HG03045 (cell line): ENCODE data around the gene MTURN.
"Not testable (repeated sequence)": the region's sequence is repeated elsewhere in the genome, so short reads cannot be mapped to it uniquely, and the experiment has no call there.

Source experiments
- ATAC-seq: cut with Tn5 transposase; IDR thresholded peaks from one replicate; pipeline ENCODE4 v1.9.1; 2021; ENCODE audit warnings: mild to moderate bottlenecking, moderate library complexity; ENCODE audit not compliant: unreplicated experiment

MTURN gene

GRCh38 chr7:30134611-30135300 is at the start of gene MTURN:
TSS of gene MTURN (plus strand) at chr7:30134986. CDS start at chr7:30135137, 151 bp downstream.
- peak; percentile 87 for ATAC-seq

GRCh38 chr7:30086529-30086928 is 48.3 kb upstream of the MTURN start:
- no peak for ATAC-seq

- ATAC-seq, result no peak
These were observed 47.4 kb upstream of the MTURN start for GRCh38 chr7:30087371-30087770.

- ATAC-seq, result no peak
These were observed 46.4 kb upstream of the MTURN start for GRCh38 chr7:30088362-30088761.

- ATAC-seq, result no peak
These were observed 44.7 kb upstream of the MTURN start for GRCh38 chr7:30090111-30090510.

- ATAC-seq, result no peak
These were observed 43.3 kb upstream of the MTURN start for GRCh38 chr7:30091491-30091912.

GRCh38 chr7:30091987-30092386 is 42.8 kb upstream of the MTURN start:
- no peak for ATAC-seq

- ATAC-seq, result no peak
These were observed 41.3 kb upstream of the MTURN start for GRCh38 chr7:30093420-30093952.

- ATAC-seq, result not testable (repeated sequence)
These were observed 36.2 kb upstream of the MTURN start for GRCh38 chr7:30098599-30098998.

GRCh38 chr7:30102281-30102680 is 32.5 kb upstream of the MTURN start:
- no peak for ATAC-seq

- no peak for ATAC-seq
These were observed 30.6 kb upstream of the MTURN start for GRCh38 chr7:30104157-30104556.

- no peak for ATAC-seq
These were observed 22.6 kb upstream of the MTURN start for GRCh38 chr7:30112103-30112713.

GRCh38 chr7:30113144-30113543 is 21.6 kb upstream of the MTURN start:
- ATAC-seq, result no peak

- no peak for ATAC-seq
These were observed 20.1 kb upstream of the MTURN start for GRCh38 chr7:30114536-30115238.

- no peak for ATAC-seq
These were observed 19.0 kb upstream of the MTURN start for GRCh38 chr7:30115709-30116297.

- no peak for ATAC-seq
These were observed 18.0 kb upstream of the MTURN start for GRCh38 chr7:30116771-30117170.

GRCh38 chr7:30117896-30118295 is 16.9 kb upstream of the MTURN start:
- no peak for ATAC-seq

- ATAC-seq, result no peak
These were observed 14.8 kb upstream of the MTURN start for GRCh38 chr7:30119890-30120577.

GRCh38 chr7:30133736-30134610 is 813 bp upstream of the MTURN start:
- ATAC-seq, result no peak
